ENCODE results near the gene HOOK2.
"Not testable (repeated sequence)": the region's sequence is repeated elsewhere in the genome, so short reads cannot be mapped to it uniquely, and the experiment has no call there.

Gene HOOK2

GRCh38 chr19:12721656-12722565, 53.4 kb downstream of the HOOK2 start:
- no peak for DNase-seq (ENCODE audit: low read depth in 2 of 2)

GRCh38 chr19:12720851-12721655, 54.3 kb downstream of the HOOK2 start:
- DNase-seq (ENCODE audit: low read depth in 2 of 2): no peak

- DNase-seq (ENCODE audit: low read depth in 2 of 2): no peak
These were observed 55.1 kb downstream of the HOOK2 start for GRCh38 chr19:12720296-12720695.

GRCh38 chr19:12715929-12716328, 59.4 kb downstream of the HOOK2 start:
- DNase-seq (ENCODE audit: low read depth in 2 of 2): no peak

- no peak for DNase-seq (ENCODE audit: low read depth in 2 of 2)
These were observed 60.2 kb downstream of the HOOK2 start for GRCh38 chr19:12715102-12715501.

- DNase-seq (ENCODE audit: low read depth in 2 of 2): not testable (repeated sequence)
These were observed 62.0 kb downstream of the HOOK2 start for GRCh38 chr19:12713304-12713703.
